BE2C (cell line): ENCODE results near the gene PIGH.

Experiments used
- DNase-seq: peaks from one replicate; pipeline ENCODE4 v3.0.0-alpha.2; 2020
- H3K27me3 ChIP-seq: fragments of 250-450 bp; sonication (Bioruptor Pico); 2 replicates; pipeline ENCODE4 v1.5.1; 2020; ENCODE audit warnings: mild to moderate bottlenecking
- H3K36me3 ChIP-seq: fragments of 250-450 bp; sonication (Bioruptor Pico); 2 replicates; pipeline ENCODE4 v1.5.1; 2020; ENCODE audit warnings: mild to moderate bottlenecking
- H3K4me1 ChIP-seq: fragments of 250-450 bp; sonication (Bioruptor Pico); 2 replicates; pipeline ENCODE4 v1.5.1; 2020
- H3K4me3 ChIP-seq: 2 replicates; pipeline ENCODE4 v1.5.1; 2011; ENCODE audit warnings: low read depth, low read length
- H3K9me3 ChIP-seq: fragments of 250-450 bp; sonication (Bioruptor Pico); 2 replicates; pipeline ENCODE4 v1.5.1; 2020
- CTCF ChIP-seq: IDR thresholded peaks from 2 replicates; pipeline ENCODE4 v1.5.1; 2012; ENCODE audit warnings: mild to moderate bottlenecking, low read depth, low read length

PIGH gene

GRCh38 chr14:67556671-67557070, 43.4 kb downstream of the PIGH start:
- DNase-seq, result no peak
- no peaks in the 10 kb centered on the region for H3K9me3 ChIP-seq
- H3K4me1 ChIP-seq, result peaks cover 5% of the 10 kb centered on the region; the same call in 1 of the 2 replicates
- no peaks in the 10 kb centered on the region for H3K27me3 ChIP-seq
- H3K36me3 ChIP-seq, result no peaks in the 10 kb centered on the region
- TF ChIP-seq CTCF, result no peak
- no peak overlapping the region for H3K4me3 ChIP-seq

GRCh38 chr14:67555518-67556090, 44.5 kb downstream of the PIGH start:
- H3K36me3 ChIP-seq, result no peaks in the 10 kb centered on the region
- no peaks in the 10 kb centered on the region for H3K27me3 ChIP-seq
- no peak for DNase-seq
- no peaks in the 10 kb centered on the region for H3K9me3 ChIP-seq
- H3K4me3 ChIP-seq, result no peak overlapping the region
- no peak for TF ChIP-seq CTCF
- H3K4me1 ChIP-seq, result peaks cover 5% of the 10 kb centered on the region; the same call in 1 of the 2 replicates

GRCh38 chr14:67554341-67554740, 45.7 kb downstream of the PIGH start:
- no peak for TF ChIP-seq CTCF
- Histone ChIP-seq H3K4me3 (no peak overlapping the region), H3K4me1 (peaks cover 5% of the 10 kb centered on the region; the same call in 1 of the 2 replicates), H3K27me3 (no peaks in the 10 kb centered on the region), H3K36me3 (no peaks in the 10 kb centered on the region), H3K9me3 (no peaks in the 10 kb centered on the region)
- DNase-seq, result no peak

- Histone ChIP-seq H3K9me3 (no peaks in the 10 kb centered on the region), H3K27me3 (no peaks in the 10 kb centered on the region), H3K4me3 (no peak overlapping the region), H3K4me1 (peaks cover 5% of the 10 kb centered on the region; the same call in 1 of the 2 replicates), H3K36me3 (no peaks in the 10 kb centered on the region)
- no peak for TF ChIP-seq CTCF
- no peak for DNase-seq
These were observed 46.5 kb downstream of the PIGH start for GRCh38 chr14:67553547-67553946.

GRCh38 chr14:67551940-67552339, 48.1 kb downstream of the PIGH start:
- Histone ChIP-seq H3K9me3 (no peaks in the 10 kb centered on the region), H3K4me1 (peaks cover 1% of the 10 kb centered on the region; the same call in 1 of the 2 replicates), H3K36me3 (no peaks in the 10 kb centered on the region), H3K4me3 (no peak overlapping the region), H3K27me3 (no peaks in the 10 kb centered on the region)
- TF ChIP-seq CTCF, result no peak
- no peak for DNase-seq

GRCh38 chr14:67551123-67551522, 48.9 kb downstream of the PIGH start:
- TF ChIP-seq CTCF, result no peak
- no peaks in the 10 kb centered on the region for H3K27me3 ChIP-seq
- no peaks in the 10 kb centered on the region for H3K36me3 ChIP-seq
- H3K4me3 ChIP-seq, result no peak overlapping the region
- H3K9me3 ChIP-seq, result no peaks in the 10 kb centered on the region
- DNase-seq, result no peak
- no peaks in the 10 kb centered on the region for H3K4me1 ChIP-seq
